SK-N-SH treated with all-trans-retinoic acid at 6 μM for 48 hours (cell line): Measurements from ENCODE around the gene SLC35F4.

Source experiments
- ATAC-seq: fragments of 200-7000 bp; cut with Tn5 transposase; 3 replicates; pipeline ENCODE4 v1.9.1; 2020; ENCODE audit warnings: mild to moderate bottlenecking, moderate library complexity
- ARNTL ChIP-seq: fragments of 450-650 bp; formaldehyde crosslinking; IDR thresholded peaks from 2 replicates; pipeline ENCODE4 v1.5.0; 2020; ENCODE audit warnings: low read depth, mild to moderate bottlenecking, moderate library complexity, borderline replicate concordance
- BACH2 ChIP-seq: fragments of 250-450 bp; sonication (Bioruptor Pico); IDR thresholded peaks from 2 replicates; pipeline ENCODE4 v1.9.0; 2021; ENCODE audit warnings: mild to moderate bottlenecking, borderline replicate concordance
- CSDC2 ChIP-seq: fragments of 250-450 bp; sonication (Bioruptor Pico); IDR thresholded peaks from 2 replicates; pipeline ENCODE4 v1.5.0; 2020; ENCODE audit warnings: mild to moderate bottlenecking, moderate library complexity
- CSRNP3 ChIP-seq: fragments of 250-450 bp; sonication (Bioruptor Pico); IDR thresholded peaks from 2 replicates; pipeline ENCODE4 v1.5.1; 2021; ENCODE audit warnings: mild to moderate bottlenecking, moderate library complexity
- ESRRG ChIP-seq: fragments of 250-450 bp; sonication (Bioruptor Pico); IDR thresholded peaks from 2 replicates; pipeline ENCODE4 v1.6.1; 2021; ENCODE audit warnings: mild to moderate bottlenecking
- GLIS3 ChIP-seq: fragments of 250-450 bp; sonication (Bioruptor Pico); IDR thresholded peaks from 2 replicates; pipeline ENCODE4 v1.5.0; 2020; ENCODE audit warnings: mild to moderate bottlenecking, moderate library complexity
- ISL1 ChIP-seq: fragments of 250-450 bp; sonication (Bioruptor Pico); IDR thresholded peaks from 2 replicates; pipeline ENCODE4 v2.1.2; 2022; ENCODE audit warnings: mild to moderate bottlenecking, moderate library complexity
- OSR1 ChIP-seq: fragments of 250-450 bp; sonication (Bioruptor Pico); IDR thresholded peaks from 2 replicates; pipeline ENCODE4 v1.8.0; 2022; ENCODE audit warnings: moderate library complexity, mild to moderate bottlenecking, inconsistent platforms
- PPARA ChIP-seq: fragments of 250-450 bp; sonication (Bioruptor Pico); IDR thresholded peaks from 2 replicates; pipeline ENCODE4 v1.5.0; 2020; ENCODE audit warnings: mild to moderate bottlenecking, borderline replicate concordance
- RARB ChIP-seq: fragments of 250-450 bp; sonication (Bioruptor Pico); IDR thresholded peaks from 2 replicates; pipeline ENCODE4 v1.8.0; 2021; ENCODE audit warnings: mild to moderate bottlenecking, moderate library complexity
- TCF4 ChIP-seq: fragments of 250-450 bp; sonication (Bioruptor Pico); IDR thresholded peaks from 2 replicates; pipeline ENCODE4 v1.8.0; 2021; ENCODE audit warnings: mild to moderate bottlenecking, moderate library complexity, borderline replicate concordance
- TOX ChIP-seq: fragments of 250-450 bp; sonication (Bioruptor Pico); IDR thresholded peaks from 2 replicates; pipeline ENCODE4 v1.8.0; 2021; ENCODE audit warnings: mild to moderate bottlenecking, moderate library complexity, borderline replicate concordance
- ZC3H10 ChIP-seq: fragments of 250-450 bp; sonication (Bioruptor Pico); IDR thresholded peaks from 2 replicates; pipeline ENCODE4 v1.5.1; 2021; ENCODE audit warnings: mild to moderate bottlenecking, moderate library complexity
- ZFP3 ChIP-seq: fragments of 250-450 bp; sonication (Bioruptor Pico); IDR thresholded peaks from 2 replicates; pipeline ENCODE4 v1.5.0; 2020; ENCODE audit warnings: mild to moderate bottlenecking, moderate library complexity
- ZFP30 ChIP-seq: fragments of 450-650 bp; formaldehyde crosslinking; IDR thresholded peaks from 2 replicates; pipeline ENCODE4 v1.5.0; 2022; ENCODE audit warnings: mild to moderate bottlenecking, moderate library complexity
- ZNF565 ChIP-seq: fragments of 450-650 bp; formaldehyde crosslinking; conservative IDR thresholded peaks from 2 replicates; pipeline ENCODE4 v1.5.0; 2020; ENCODE audit warnings: low read depth, mild to moderate bottlenecking, moderate library complexity
- ZNF70 ChIP-seq: fragments of 450-650 bp; formaldehyde crosslinking; IDR thresholded peaks from 2 replicates; pipeline ENCODE4 v1.5.0; 2020; ENCODE audit warnings: mild to moderate bottlenecking, moderate library complexity
- ZNF8 ChIP-seq: fragments of 450-650 bp; formaldehyde crosslinking; IDR thresholded peaks from 2 replicates; pipeline ENCODE4 v1.5.0; 2020; ENCODE audit warnings: mild to moderate bottlenecking, moderate library complexity
- TF ChIP-seq, protein P1 (sequence below): fragments of 250-450 bp; sonication (Bioruptor Pico); IDR thresholded peaks from 2 replicates; pipeline ENCODE4 v1.8.0; 2021; ENCODE audit warnings: low read depth, mild to moderate bottlenecking, moderate library complexity, borderline replicate concordance
- TF ChIP-seq, protein P2 (sequence below): fragments of 250-450 bp; sonication (Bioruptor Pico); IDR thresholded peaks from 2 replicates; pipeline ENCODE4 v1.5.0; 2020; ENCODE audit warnings: mild to moderate bottlenecking, moderate library complexity
- TF ChIP-seq, protein P3 (sequence below): fragments of 250-450 bp; sonication (Bioruptor Pico); IDR thresholded peaks from 2 replicates; pipeline ENCODE4 v1.5.1; 2020; ENCODE audit warnings: low read depth, mild to moderate bottlenecking, moderate library complexity
- TF ChIP-seq, protein P4 (sequence below): fragments of 250-450 bp; sonication (Bioruptor Pico); IDR thresholded peaks from 2 replicates; pipeline ENCODE4 v1.8.0; 2020; ENCODE audit warnings: mild to moderate bottlenecking, moderate library complexity, borderline replicate concordance

The SLC35F4 gene

GRCh38 chr14:57848353-57848752, 17.5 kb downstream of the SLC35F4 start:
- no peak for ATAC-seq
- TF ChIP-seq TCF4 (no peak), CSDC2 (CRISPR knock-in tag) (no peak), OSR1 (no peak), CSRNP3 (CRISPR knock-in tag) (no peak), ARNTL (no peak), PPARA (CRISPR knock-in tag) (no peak), ZNF565 (CRISPR knock-in tag) (no peak), ZNF70 (CRISPR knock-in tag) (no peak), ISL1 (CRISPR knock-in tag) (no peak), RARB (CRISPR knock-in tag) (no peak), ZC3H10 (no peak), ESRRG (CRISPR knock-in tag) (no peak), BACH2 (CRISPR knock-in tag) (no peak)
- TF ChIP-seq, protein P1, sequence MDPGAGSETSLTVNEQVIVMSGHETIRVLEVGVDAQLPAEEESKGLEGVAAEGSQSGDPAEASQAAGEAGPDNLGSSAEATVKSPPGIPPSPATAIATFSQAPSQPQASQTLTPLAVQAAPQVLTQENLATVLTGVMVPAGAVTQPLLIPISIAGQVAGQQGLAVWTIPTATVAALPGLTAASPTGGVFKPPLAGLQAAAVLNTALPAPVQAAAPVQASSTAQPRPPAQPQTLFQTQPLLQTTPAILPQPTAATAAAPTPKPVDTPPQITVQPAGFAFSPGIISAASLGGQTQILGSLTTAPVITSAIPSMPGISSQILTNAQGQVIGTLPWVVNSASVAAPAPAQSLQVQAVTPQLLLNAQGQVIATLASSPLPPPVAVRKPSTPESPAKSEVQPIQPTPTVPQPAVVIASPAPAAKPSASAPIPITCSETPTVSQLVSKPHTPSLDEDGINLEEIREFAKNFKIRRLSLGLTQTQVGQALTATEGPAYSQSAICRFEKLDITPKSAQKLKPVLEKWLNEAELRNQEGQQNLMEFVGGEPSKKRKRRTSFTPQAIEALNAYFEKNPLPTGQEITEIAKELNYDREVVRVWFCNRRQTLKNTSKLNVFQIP = no peak
- TF ChIP-seq, protein P2, sequence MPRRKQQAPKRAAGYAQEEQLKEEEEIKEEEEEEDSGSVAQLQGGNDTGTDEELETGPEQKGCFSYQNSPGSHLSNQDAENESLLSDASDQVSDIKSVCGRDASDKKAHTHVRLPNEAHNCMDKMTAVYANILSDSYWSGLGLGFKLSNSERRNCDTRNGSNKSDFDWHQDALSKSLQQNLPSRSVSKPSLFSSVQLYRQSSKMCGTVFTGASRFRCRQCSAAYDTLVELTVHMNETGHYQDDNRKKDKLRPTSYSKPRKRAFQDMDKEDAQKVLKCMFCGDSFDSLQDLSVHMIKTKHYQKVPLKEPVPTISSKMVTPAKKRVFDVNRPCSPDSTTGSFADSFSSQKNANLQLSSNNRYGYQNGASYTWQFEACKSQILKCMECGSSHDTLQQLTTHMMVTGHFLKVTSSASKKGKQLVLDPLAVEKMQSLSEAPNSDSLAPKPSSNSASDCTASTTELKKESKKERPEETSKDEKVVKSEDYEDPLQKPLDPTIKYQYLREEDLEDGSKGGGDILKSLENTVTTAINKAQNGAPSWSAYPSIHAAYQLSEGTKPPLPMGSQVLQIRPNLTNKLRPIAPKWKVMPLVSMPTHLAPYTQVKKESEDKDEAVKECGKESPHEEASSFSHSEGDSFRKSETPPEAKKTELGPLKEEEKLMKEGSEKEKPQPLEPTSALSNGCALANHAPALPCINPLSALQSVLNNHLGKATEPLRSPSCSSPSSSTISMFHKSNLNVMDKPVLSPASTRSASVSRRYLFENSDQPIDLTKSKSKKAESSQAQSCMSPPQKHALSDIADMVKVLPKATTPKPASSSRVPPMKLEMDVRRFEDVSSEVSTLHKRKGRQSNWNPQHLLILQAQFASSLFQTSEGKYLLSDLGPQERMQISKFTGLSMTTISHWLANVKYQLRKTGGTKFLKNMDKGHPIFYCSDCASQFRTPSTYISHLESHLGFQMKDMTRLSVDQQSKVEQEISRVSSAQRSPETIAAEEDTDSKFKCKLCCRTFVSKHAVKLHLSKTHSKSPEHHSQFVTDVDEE (CRISPR knock-in tag) = no peak
- TF ChIP-seq, protein P3, sequence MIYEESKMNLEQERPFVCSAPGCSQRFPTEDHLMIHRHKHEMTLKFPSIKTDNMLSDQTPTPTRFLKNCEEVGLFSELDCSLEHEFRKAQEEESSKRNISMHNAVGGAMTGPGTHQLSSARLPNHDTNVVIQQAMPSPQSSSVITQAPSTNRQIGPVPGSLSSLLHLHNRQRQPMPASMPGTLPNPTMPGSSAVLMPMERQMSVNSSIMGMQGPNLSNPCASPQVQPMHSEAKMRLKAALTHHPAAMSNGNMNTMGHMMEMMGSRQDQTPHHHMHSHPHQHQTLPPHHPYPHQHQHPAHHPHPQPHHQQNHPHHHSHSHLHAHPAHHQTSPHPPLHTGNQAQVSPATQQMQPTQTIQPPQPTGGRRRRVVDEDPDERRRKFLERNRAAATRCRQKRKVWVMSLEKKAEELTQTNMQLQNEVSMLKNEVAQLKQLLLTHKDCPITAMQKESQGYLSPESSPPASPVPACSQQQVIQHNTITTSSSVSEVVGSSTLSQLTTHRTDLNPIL (CRISPR knock-in tag) = no peak
- TF ChIP-seq, all 23 proteins: peak for 0

DNA sequence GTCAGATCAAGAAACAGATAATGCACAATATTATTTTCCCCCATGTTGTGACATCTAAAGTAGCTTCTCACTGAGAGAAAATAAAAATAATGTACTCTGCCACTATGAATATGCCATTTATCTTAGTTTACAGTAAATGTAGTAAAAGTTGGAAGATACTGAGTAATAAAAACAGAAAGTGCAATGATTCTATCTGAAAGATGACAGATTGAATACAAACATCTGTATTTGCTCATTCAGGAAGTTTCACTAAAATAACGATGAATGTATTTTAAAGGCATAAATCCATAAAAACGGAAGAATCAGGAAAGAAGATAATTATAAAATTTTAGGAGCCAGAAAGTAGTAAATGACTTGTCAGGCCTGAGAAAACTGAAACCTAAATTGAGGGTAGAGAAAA, 18.2 kb downstream of the SLC35F4 start:
- TF ChIP-seq, protein P2 (CRISPR knock-in tag) = no peak
- no peak for TF ChIP-seq ZFP3 (CRISPR knock-in tag)
- TF ChIP-seq, protein P1 = no peak
- TF ChIP-seq CSDC2 (CRISPR knock-in tag) = no peak
- TF ChIP-seq ISL1 (CRISPR knock-in tag) = no peak
- TF ChIP-seq OSR1 = no peak
- no peak for TF ChIP-seq GLIS3 (CRISPR knock-in tag)
- no peak for TF ChIP-seq ZFP30 (CRISPR knock-in tag)
- TF ChIP-seq ZNF70 (CRISPR knock-in tag) = no peak
- TF ChIP-seq TOX (CRISPR knock-in tag) = no peak
- TF ChIP-seq, protein P4, sequence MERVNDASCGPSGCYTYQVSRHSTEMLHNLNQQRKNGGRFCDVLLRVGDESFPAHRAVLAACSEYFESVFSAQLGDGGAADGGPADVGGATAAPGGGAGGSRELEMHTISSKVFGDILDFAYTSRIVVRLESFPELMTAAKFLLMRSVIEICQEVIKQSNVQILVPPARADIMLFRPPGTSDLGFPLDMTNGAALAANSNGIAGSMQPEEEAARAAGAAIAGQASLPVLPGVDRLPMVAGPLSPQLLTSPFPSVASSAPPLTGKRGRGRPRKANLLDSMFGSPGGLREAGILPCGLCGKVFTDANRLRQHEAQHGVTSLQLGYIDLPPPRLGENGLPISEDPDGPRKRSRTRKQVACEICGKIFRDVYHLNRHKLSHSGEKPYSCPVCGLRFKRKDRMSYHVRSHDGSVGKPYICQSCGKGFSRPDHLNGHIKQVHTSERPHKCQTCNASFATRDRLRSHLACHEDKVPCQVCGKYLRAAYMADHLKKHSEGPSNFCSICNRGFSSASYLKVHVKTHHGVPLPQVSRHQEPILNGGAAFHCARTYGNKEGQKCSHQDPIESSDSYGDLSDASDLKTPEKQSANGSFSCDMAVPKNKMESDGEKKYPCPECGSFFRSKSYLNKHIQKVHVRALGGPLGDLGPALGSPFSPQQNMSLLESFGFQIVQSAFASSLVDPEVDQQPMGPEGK (CRISPR knock-in tag) = no peak
- no peak for TF ChIP-seq ZNF8
- TF ChIP-seq, protein P3 (CRISPR knock-in tag) = no peak
- no peak for TF ChIP-seq ZC3H10
- TF ChIP-seq ARNTL = no peak
- TF ChIP-seq BACH2 (CRISPR knock-in tag) = no peak
- no peak for TF ChIP-seq PPARA (CRISPR knock-in tag)
- TF ChIP-seq RARB (CRISPR knock-in tag) = no peak
- ATAC-seq = no peak
